B cell (primary cell): ENCODE results near the gene AFF1. TPM values are rescaled to one million over a fixed set of nuclear protein-coding genes. Genes with fewer than 3 reads are reported as not detected.

Experiments
- ATAC-seq: fragments of 200-7000 bp; cut with Tn5 transposase; one replicate; pipeline ENCODE4 v1.10.0; 2021; ENCODE audit warnings: low read depth, mild to moderate bottlenecking, moderate number of reproducible peaks, moderate library complexity
- CTCF ChIA-PET: fragments of 350-600 bp; sonication (Branson Sonifier 250); formaldehyde crosslinking; loops from one replicate; lab custom pipeline; 2021; ENCODE audit warnings: antibody characterized with exemption, inconsistent platforms; lab: Charles Lee
- POLR2A ChIA-PET: fragments of 350-600 bp; sonication (Branson Sonifier 250); formaldehyde crosslinking; loops from one replicate; lab custom pipeline; 2021; ENCODE audit warnings: antibody characterized with exemption; lab: Charles Lee
- DNase-seq: peaks from one replicate; pipeline ENCODE4 v3.0.0; 2013
- H2AFZ ChIP-seq: 2 replicates; pipeline ENCODE4 v1.6.1; 2012; ENCODE audit warnings: mild to moderate bottlenecking, low read depth, low read length; ENCODE audit not compliant: insufficient read depth, poor library complexity, severe bottlenecking
- H3K27ac ChIP-seq, 2 donors: 1 replicate in 1 of 2; 2 replicates in 1 of 2; pipeline ENCODE4 v1.5.1; 2012 to 2013; ENCODE audit warnings: low read length in 2 of 2, mild to moderate bottlenecking in 2 of 2, moderate library complexity in 1 of 2
- H3K27me3 ChIP-seq, 4 experiments: fragments of 200-600 bp in 1 of 4; sonication (generic) in 1 of 4; replicated peaks in 1 of 4; 1 replicate in 2 of 4; 2 replicates in 2 of 4; pipeline versions ENCODE4 v1.6.1 to v1.7.0; 2013 to 2016; ENCODE audit warnings: low read length in 3 of 4, mild to moderate bottlenecking in 2 of 4, mixed read lengths in 1 of 4, moderate library complexity in 1 of 4; ENCODE audit not compliant: insufficient read depth in 4 of 4, control insufficient read depth in 3 of 4; ENCODE audit errors: control extremely low read depth in 1 of 4
- H3K36me3 ChIP-seq, 2 experiments: replicated peaks in 1 of 2; 1 replicate in 1 of 2; 2 replicates in 1 of 2; pipeline versions ENCODE4 v1.6.1 to v1.7.1; 2013; ENCODE audit warnings: low read length in 1 of 2; ENCODE audit not compliant: insufficient read depth in 2 of 2, control insufficient read depth in 1 of 2; ENCODE audit errors: control extremely low read depth in 1 of 2, extremely low read depth in 1 of 2
- H3K4me1 ChIP-seq, 2 donors: fragments of 200-600 bp in 1 of 2; sonication (generic) in 1 of 2; 1 replicate in 1 of 2; 2 replicates in 1 of 2; pipeline versions ENCODE4 v1.5.1 to v1.6.1; 2013 to 2017; ENCODE audit warnings: low read length in 2 of 2; ENCODE audit not compliant: control insufficient read depth in 2 of 2, insufficient read depth in 2 of 2
- H3K4me2 ChIP-seq: replicated peaks from 2 replicates; pipeline ENCODE3; 2012; ENCODE audit warnings: mild to moderate bottlenecking, low read depth, low read length; ENCODE audit not compliant: poor library complexity, severe bottlenecking
- H3K4me3 ChIP-seq, 5 experiments: fragments of 200-600 bp in 1 of 5; sonication (generic) in 1 of 5; 1 replicate in 3 of 5; 2 replicates in 2 of 5; pipeline versions ENCODE4 v1.5.1 to v1.7.0; 2011 to 2016; ENCODE audit warnings: low read length in 4 of 5, mild to moderate bottlenecking in 4 of 5, low read depth in 2 of 5, control low read depth in 1 of 5, moderate library complexity in 1 of 5; ENCODE audit not compliant: insufficient read depth in 1 of 5; ENCODE audit errors: control extremely low read depth in 1 of 5, extremely low read depth in 1 of 5
- H3K79me2 ChIP-seq: fragments of 200-600 bp; sonication (generic); one replicate; pipeline ENCODE4 v1.6.0; 2016; ENCODE audit warnings: low read length; ENCODE audit not compliant: control insufficient read depth, insufficient read depth
- H3K9ac ChIP-seq: fragments of 200-600 bp; sonication (generic); 2 replicates; pipeline ENCODE4 v1.6.1; 2017; ENCODE audit warnings: mild to moderate bottlenecking, low read length, moderate library complexity
- H3K9me3 ChIP-seq, 3 donors: one replicate each; pipeline versions ENCODE4 v1.6.1 to v1.7.1; 2013; ENCODE audit warnings: low read length in 2 of 3; ENCODE audit not compliant: control insufficient read depth in 2 of 3, insufficient read depth in 1 of 3; ENCODE audit errors: control extremely low read depth in 1 of 3
- H4K20me1 ChIP-seq: 2 replicates; pipeline ENCODE4 v1.6.0; 2012; ENCODE audit warnings: mild to moderate bottlenecking, low read length; ENCODE audit not compliant: insufficient read depth, control insufficient read depth, poor library complexity, severe bottlenecking
- H3K27ac Mint-ChIP-seq: one replicate; pipeline ENCODE4 v1.8.0; 2021; ENCODE audit warnings: mixed read lengths
- H3K27me3 Mint-ChIP-seq: one replicate; pipeline ENCODE4 v1.8.0; 2021; ENCODE audit warnings: mixed read lengths
- H3K4me1 Mint-ChIP-seq: one replicate; pipeline ENCODE4 v1.8.0; 2021; ENCODE audit warnings: mixed read lengths
- H3K4me3 Mint-ChIP-seq: one replicate; pipeline ENCODE4 v1.8.0; 2021; ENCODE audit warnings: mixed read lengths
- H3K9me3 Mint-ChIP-seq: one replicate; pipeline ENCODE4 v1.8.0; 2022; ENCODE audit warnings: mixed read lengths; ENCODE audit not compliant: insufficient read depth
- CTCF ChIP-seq: fragments of 200-600 bp; IDR thresholded peaks from one replicate; pipeline ENCODE4 v1.8.0; 2022; ENCODE audit warnings: antibody characterized with exemption, mild to moderate bottlenecking
- EZH2 ChIP-seq: IDR thresholded peaks from 2 replicates; pipeline ENCODE4 v1.6.1; 2012; ENCODE audit warnings: borderline replicate concordance, low read depth, mild to moderate bottlenecking, moderate library complexity, low read length; ENCODE audit not compliant: insufficient read depth, poor library complexity, severe bottlenecking
- WGBS: methylation state at CpG from one replicate; pipeline ENCODE4 v1.1.5; 2013; ENCODE audit warnings: missing lambda C conversion rate; ENCODE audit not compliant: insufficient coverage; 5-methylcytosine and 5-hydroxymethylcytosine counted together
- intact Hi-C: fragments of 100-400 bp; cut with micrococcal nuclease; formaldehyde crosslinking; loops from one replicate; pipeline ENCODE4 v1.10.0; 2022
- polyA plus RNA-seq: library from polyadenylated mRNA; depleted of rRNA; stranded (reverse); fragments of >200 nt; gene quantifications from 2 replicates; pipeline ENCODE4 v1.2.3, GENCODE V29; 2012
- total RNA-seq, 2 donors: library from RNA; stranded (reverse); fragments of 120-200 nt in 1 of 2; gene quantifications; 1 replicate in 1 of 2; 2 replicates in 1 of 2; pipeline versions ENCODE4 v1.2.3 to v1.2.4, GENCODE V29; 2013 to 2022

AFF1 gene
- total and polyA plus RNA-seq, 2 donors (not counting 1 experiment from before 2014, with no cell fraction given) = 15.3 to 135 TPM

DNA sequence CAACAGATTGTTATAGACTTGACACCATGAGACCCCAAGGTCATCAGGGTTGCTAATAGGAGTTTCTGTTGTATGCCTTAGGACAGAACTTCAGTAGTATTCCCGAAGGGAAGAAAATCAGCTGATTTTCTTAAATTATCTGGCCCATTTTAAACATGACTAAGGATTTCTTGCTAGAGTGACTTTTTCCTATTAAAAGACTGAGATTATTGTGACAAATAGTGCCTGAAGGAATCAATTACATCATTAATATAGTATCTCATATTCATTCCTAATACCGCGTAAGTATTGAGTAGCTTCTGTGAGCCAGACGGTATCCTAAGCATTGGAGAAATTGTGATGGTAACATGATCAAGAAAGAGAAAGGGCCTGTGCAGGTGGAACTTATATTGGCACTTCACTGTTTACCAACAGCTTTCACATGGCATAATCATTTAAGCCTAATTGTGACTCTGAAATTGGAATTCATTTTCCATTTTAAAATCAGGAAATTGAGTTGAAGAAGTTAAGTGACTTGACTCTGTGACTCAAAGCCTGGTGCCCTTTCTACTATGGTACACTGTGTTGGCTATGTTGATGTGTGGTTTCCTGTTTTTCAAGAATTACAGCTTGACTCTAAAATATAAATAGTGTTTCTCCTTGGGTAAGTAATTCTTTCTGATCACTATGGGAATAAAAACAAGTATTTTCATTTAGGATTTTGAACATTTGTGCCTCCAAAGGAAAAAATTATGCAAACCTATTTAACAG is 4.1 kb downstream of the AFF1 start:
- Mint-ChIP-seq H3K4me1 (peaks cover 60% of the 10 kb centered on the region), H3K9me3 (no peaks in the 10 kb centered on the region), H3K27ac (peak overlapping the region; percentile 83), H3K4me3 (peak overlapping the region; percentile 68), H3K27me3 (no peaks in the 10 kb centered on the region)
- H3K4me1 ChIP-seq = peaks cover 63 to 64% of the 10 kb centered on the region in 2 donors
- DNase-seq = peak; percentile 48
- WGBS = no CpG with 5 or more reads among the region's 4 CpGs
- peak overlapping the region; percentile 64 for H3K4me2 ChIP-seq
- H3K4me3 ChIP-seq = peak overlapping the region in 1 of 5 experiments; percentile 23
- peaks cover 18% of the 10 kb centered on the region for H4K20me1 ChIP-seq
- intact Hi-C loops = loop anchor here (1.0 to 5.0 kb wide), 2 partner anchors 33 to 59 kb away; no protein-coding TSS in a partner anchor
- peak overlapping the region; percentile 31 for H3K9ac ChIP-seq
- peaks cover 0 to 2% of the 10 kb centered on the region in 2 experiments for H3K36me3 ChIP-seq
- peaks cover 69% of the 10 kb centered on the region for H3K79me2 ChIP-seq
- ChIA-PET CTCF (interaction anchor here (0.7 to 8.5 kb wide), 9 partner anchors 16 to 1485 kb away, joined by 3 to 109 read pairs (median 5); no protein-coding TSS in a partner anchor), POLR2A (interaction anchor here (0.5 to 3.8 kb wide), 5 partner anchors 22 to 135 kb away, joined by 3 to 19 read pairs (median 4); no protein-coding TSS in a partner anchor)
- ATAC-seq = no peak
- no peaks in the 10 kb centered on the region for H3K9me3 ChIP-seq
- peak overlapping the region; percentile 65 to 79 for H3K27ac ChIP-seq
- TF ChIP-seq CTCF (no peak), EZH2 (no peak)
- no peak overlapping the region for H2AFZ ChIP-seq
- H3K27me3 ChIP-seq = no peaks in the 10 kb centered on the region
